Ishikawa (cell line): ENCODE data around the gene TSPAN16.

ENCODE experiments used
- EGR1 ChIP-seq: IDR thresholded peaks from 2 replicates; pipeline ENCODE4 v1.6.1; 2012
- EP300 ChIP-seq: IDR thresholded peaks from 2 replicates; pipeline ENCODE4 v1.6.1; 2012; ENCODE audit warnings: borderline replicate concordance
- YY1 ChIP-seq: IDR thresholded peaks from 2 replicates; pipeline ENCODE4 v1.6.1; 2012; ENCODE audit warnings: low read depth
- TF ChIP-seq, protein P1 (sequence below): IDR thresholded peaks from 2 replicates; pipeline ENCODE4 v1.6.1; 2012; ENCODE audit warnings: low read depth, mild to moderate bottlenecking

DNA sequence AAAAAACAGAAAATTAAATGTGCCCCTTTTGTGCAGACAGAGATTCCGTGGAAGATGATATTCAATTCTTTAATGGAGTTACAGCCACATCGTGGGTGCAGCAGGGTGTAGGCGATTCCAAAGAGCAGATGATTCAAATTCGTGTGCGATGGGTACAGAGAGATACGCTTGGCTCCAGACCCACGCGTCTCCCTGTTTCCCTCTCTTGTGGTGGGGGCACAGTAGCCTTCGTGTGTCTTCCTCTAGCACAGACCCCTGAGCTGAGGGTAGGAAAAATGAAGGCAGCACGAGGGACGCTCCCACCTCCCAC is 4.8 kb downstream of the TSPAN16 start:
- TF ChIP-seq YY1 = no peak
- TF ChIP-seq, protein P1, sequence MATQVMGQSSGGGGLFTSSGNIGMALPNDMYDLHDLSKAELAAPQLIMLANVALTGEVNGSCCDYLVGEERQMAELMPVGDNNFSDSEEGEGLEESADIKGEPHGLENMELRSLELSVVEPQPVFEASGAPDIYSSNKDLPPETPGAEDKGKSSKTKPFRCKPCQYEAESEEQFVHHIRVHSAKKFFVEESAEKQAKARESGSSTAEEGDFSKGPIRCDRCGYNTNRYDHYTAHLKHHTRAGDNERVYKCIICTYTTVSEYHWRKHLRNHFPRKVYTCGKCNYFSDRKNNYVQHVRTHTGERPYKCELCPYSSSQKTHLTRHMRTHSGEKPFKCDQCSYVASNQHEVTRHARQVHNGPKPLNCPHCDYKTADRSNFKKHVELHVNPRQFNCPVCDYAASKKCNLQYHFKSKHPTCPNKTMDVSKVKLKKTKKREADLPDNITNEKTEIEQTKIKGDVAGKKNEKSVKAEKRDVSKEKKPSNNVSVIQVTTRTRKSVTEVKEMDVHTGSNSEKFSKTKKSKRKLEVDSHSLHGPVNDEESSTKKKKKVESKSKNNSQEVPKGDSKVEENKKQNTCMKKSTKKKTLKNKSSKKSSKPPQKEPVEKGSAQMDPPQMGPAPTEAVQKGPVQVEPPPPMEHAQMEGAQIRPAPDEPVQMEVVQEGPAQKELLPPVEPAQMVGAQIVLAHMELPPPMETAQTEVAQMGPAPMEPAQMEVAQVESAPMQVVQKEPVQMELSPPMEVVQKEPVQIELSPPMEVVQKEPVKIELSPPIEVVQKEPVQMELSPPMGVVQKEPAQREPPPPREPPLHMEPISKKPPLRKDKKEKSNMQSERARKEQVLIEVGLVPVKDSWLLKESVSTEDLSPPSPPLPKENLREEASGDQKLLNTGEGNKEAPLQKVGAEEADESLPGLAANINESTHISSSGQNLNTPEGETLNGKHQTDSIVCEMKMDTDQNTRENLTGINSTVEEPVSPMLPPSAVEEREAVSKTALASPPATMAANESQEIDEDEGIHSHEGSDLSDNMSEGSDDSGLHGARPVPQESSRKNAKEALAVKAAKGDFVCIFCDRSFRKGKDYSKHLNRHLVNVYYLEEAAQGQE = no peak
- TF ChIP-seq EP300 = no peak
- no peak for TF ChIP-seq EGR1
